Parathyroid adenoma (tissue), 2 donors: ENCODE results near the gene SLC25A36.

Experiments
- H2AFZ ChIP-seq: fragments of 300-600 bp; sonication (generic); one replicate; pipeline ENCODE4 v1.7.0; 2017; ENCODE audit warnings: antibody characterized with exemption, mild to moderate bottlenecking
- H3K27ac ChIP-seq: fragments of 300-600 bp; sonication (generic); one replicate; pipeline ENCODE4 v1.7.0; 2017
- H3K27me3 ChIP-seq: fragments of 300-600 bp; sonication (generic); one replicate; pipeline ENCODE4 v1.7.0; 2017; ENCODE audit warnings: low read length; ENCODE audit not compliant: control insufficient read depth, insufficient read depth
- H3K36me3 ChIP-seq: fragments of 300-600 bp; sonication (generic); one replicate; pipeline ENCODE4 v1.7.0; 2017; ENCODE audit warnings: low read length; ENCODE audit not compliant: control insufficient read depth, insufficient read depth
- H3K4me1 ChIP-seq: fragments of 300-600 bp; sonication (generic); one replicate; pipeline ENCODE4 v1.7.0; 2017; ENCODE audit warnings: control low read depth
- H3K4me2 ChIP-seq: fragments of 300-600 bp; sonication (generic); one replicate; pipeline ENCODE4 v1.7.0; 2017; ENCODE audit warnings: low read length
- H3K4me3 ChIP-seq: fragments of 300-600 bp; sonication (generic); one replicate; pipeline ENCODE4 v1.7.0; 2017; ENCODE audit warnings: low read depth, low read length
- H3K79me2 ChIP-seq: fragments of 300-600 bp; sonication (generic); one replicate; pipeline ENCODE4 v1.7.0; 2017; ENCODE audit warnings: control low read depth
- H3K9ac ChIP-seq: fragments of 300-600 bp; sonication (generic); one replicate; pipeline ENCODE4 v1.7.0; 2017; ENCODE audit warnings: mild to moderate bottlenecking
- H3K9me3 ChIP-seq: fragments of 300-600 bp; sonication (generic); one replicate; pipeline ENCODE4 v1.7.0; 2017; ENCODE audit warnings: low read length; ENCODE audit not compliant: control insufficient read depth
- CTCF ChIP-seq: fragments of 300-600 bp; sonication (generic); IDR thresholded peaks from one replicate; pipeline ENCODE4 v1.7.0; 2017; ENCODE audit warnings: antibody characterized with exemption, mild to moderate bottlenecking
- donor health status: primary hyperparathyroidism.

The SLC25A36 gene

GRCh38 chr3:140910860-140911259 is 30.8 kb upstream of the SLC25A36 start:
- Histone ChIP-seq H3K27ac (no peak overlapping the region), H3K4me3 (no peak overlapping the region), H3K27me3 (no peaks in the 10 kb centered on the region), H3K36me3 (no peaks in the 10 kb centered on the region), H3K79me2 (no peaks in the 10 kb centered on the region), H3K4me1 (peaks cover 8% of the 10 kb centered on the region), H3K9ac (no peak overlapping the region), H3K9me3 (no peaks in the 10 kb centered on the region), H2AFZ (no peak overlapping the region), H3K4me2 (no peak overlapping the region)
- TF ChIP-seq CTCF, result no peak

- no peak overlapping the region for H3K9ac ChIP-seq
- no peaks in the 10 kb centered on the region for H3K36me3 ChIP-seq
- peak overlapping the region; percentile 38 for H2AFZ ChIP-seq
- H3K4me2 ChIP-seq, result no peak overlapping the region
- H3K9me3 ChIP-seq, result no peaks in the 10 kb centered on the region
- no peak for TF ChIP-seq CTCF
- H3K27me3 ChIP-seq, result no peaks in the 10 kb centered on the region
- peaks cover 8% of the 10 kb centered on the region for H3K4me1 ChIP-seq
- no peak overlapping the region for H3K27ac ChIP-seq
- no peaks in the 10 kb centered on the region for H3K79me2 ChIP-seq
- no peak overlapping the region for H3K4me3 ChIP-seq
These were observed 29.8 kb upstream of the SLC25A36 start for GRCh38 chr3:140911822-140912221.

GRCh38 chr3:140913728-140914127 is 27.9 kb upstream of the SLC25A36 start:
- Histone ChIP-seq H3K4me1 (peaks cover 8% of the 10 kb centered on the region), H3K4me2 (no peak overlapping the region), H3K9me3 (no peaks in the 10 kb centered on the region), H3K4me3 (no peak overlapping the region), H3K36me3 (no peaks in the 10 kb centered on the region), H3K27ac (no peak overlapping the region), H3K27me3 (no peaks in the 10 kb centered on the region), H3K9ac (no peak overlapping the region), H2AFZ (no peak overlapping the region), H3K79me2 (no peaks in the 10 kb centered on the region)
- TF ChIP-seq CTCF, result no peak

- TF ChIP-seq CTCF, result no peak
- H3K4me2 ChIP-seq, result no peak overlapping the region
- no peak overlapping the region for H3K4me3 ChIP-seq
- no peaks in the 10 kb centered on the region for H3K79me2 ChIP-seq
- peaks cover 8% of the 10 kb centered on the region for H3K4me1 ChIP-seq
- H3K36me3 ChIP-seq, result no peaks in the 10 kb centered on the region
- no peaks in the 10 kb centered on the region for H3K9me3 ChIP-seq
- no peak overlapping the region for H3K9ac ChIP-seq
- H3K27me3 ChIP-seq, result no peaks in the 10 kb centered on the region
- no peak overlapping the region for H2AFZ ChIP-seq
- H3K27ac ChIP-seq, result no peak overlapping the region
These were observed 27.2 kb upstream of the SLC25A36 start for GRCh38 chr3:140914384-140914945.

- no peak overlapping the region for H3K4me2 ChIP-seq
- no peaks in the 10 kb centered on the region for H3K36me3 ChIP-seq
- no peaks in the 10 kb centered on the region for H3K79me2 ChIP-seq
- H3K27ac ChIP-seq, result no peak overlapping the region
- no peak overlapping the region for H2AFZ ChIP-seq
- H3K4me3 ChIP-seq, result no peak overlapping the region
- no peaks in the 10 kb centered on the region for H3K9me3 ChIP-seq
- H3K27me3 ChIP-seq, result no peaks in the 10 kb centered on the region
- no peak overlapping the region for H3K9ac ChIP-seq
- H3K4me1 ChIP-seq, result peaks cover 7% of the 10 kb centered on the region
- TF ChIP-seq CTCF, result no peak
These were observed 25.0 kb upstream of the SLC25A36 start for GRCh38 chr3:140916603-140917002.
